SU-DHL-6 (cell line): ENCODE measurements around the gene NLGN1.
"Not testable (repeated sequence)": the region's sequence is repeated elsewhere in the genome, so short reads cannot be mapped to it uniquely, and the experiment has no call there.

Source experiments
- H2AFZ ChIP-seq: fragments of 200-600 bp; sonication (generic); 2 replicates; pipeline ENCODE4 v1.6.1; 2014; ENCODE audit warnings: low read depth, mild to moderate bottlenecking, moderate library complexity, mixed read lengths, antibody characterized with exemption, low read length; ENCODE audit not compliant: severe bottlenecking
- H3F3A ChIP-seq: fragments of 200-600 bp; shearing (Covaris generic); 2 replicates; pipeline ENCODE4 v1.6.0; 2016; ENCODE audit warnings: antibody characterized with exemption, mild to moderate bottlenecking; ENCODE audit not compliant: insufficient read depth
- H3K27ac ChIP-seq: fragments of 200-600 bp; sonication (generic); 2 replicates; pipeline ENCODE4 v1.5.1; 2016; ENCODE audit warnings: low read depth, mild to moderate bottlenecking, low read length, moderate library complexity, mixed read lengths
- H3K27me3 ChIP-seq: fragments of 200-600 bp; sonication (generic), shearing (Covaris generic); 2 replicates; pipeline ENCODE4 v1.6.0; 2014; ENCODE audit warnings: mild to moderate bottlenecking, low read length
- H3K36me3 ChIP-seq: fragments of 200-600 bp; sonication (generic); 2 replicates; pipeline ENCODE4 v1.6.1; 2014; ENCODE audit warnings: mild to moderate bottlenecking, low read length, mixed read lengths
- H3K4me2 ChIP-seq: fragments of 300-600, 200-600 bp; shearing (Covaris generic), sonication (generic); 2 replicates; pipeline ENCODE4 v1.6.0; 2014; ENCODE audit warnings: low read length, low read depth, mild to moderate bottlenecking; ENCODE audit not compliant: poor library complexity, severe bottlenecking
- H3K4me3 ChIP-seq: fragments of 200-600 bp; sonication (generic); 2 replicates; pipeline ENCODE4 v1.5.1; 2014; ENCODE audit warnings: antibody characterized with exemption, low read length, mild to moderate bottlenecking, mixed read lengths; ENCODE audit not compliant: insufficient read depth, poor library complexity, severe bottlenecking
- H3K79me2 ChIP-seq: fragments of 200-600 bp; sonication (generic); 2 replicates; pipeline ENCODE4 v1.6.1; 2014; ENCODE audit warnings: mild to moderate bottlenecking, low read length, moderate library complexity; ENCODE audit not compliant: insufficient read depth
- H3K9ac ChIP-seq: fragments of 200-600 bp; sonication (generic); 2 replicates; pipeline ENCODE4 v1.7.0; 2014; ENCODE audit warnings: mild to moderate bottlenecking, low read length
- H3K9me2 ChIP-seq: fragments of 200-600 bp; sonication (generic); replicated peaks from 2 replicates; pipeline ENCODE4 v1.6.1; 2014; ENCODE audit warnings: low read length; ENCODE audit not compliant: insufficient read depth
- H3K9me3 ChIP-seq: fragments of 200-600 bp; sonication (generic); 2 replicates; pipeline ENCODE4 v1.6.1; 2014; ENCODE audit warnings: low read length, mixed read lengths; ENCODE audit not compliant: insufficient read depth
- H4K20me1 ChIP-seq: fragments of 200-600 bp; sonication (generic); 2 replicates; pipeline ENCODE4 v1.6.1; 2014; ENCODE audit warnings: low read depth, mild to moderate bottlenecking, antibody characterized with exemption, low read length, moderate library complexity, mixed read lengths
- CTCF ChIP-seq: fragments of 200-600 bp; sonication (generic); IDR thresholded peaks from one replicate; pipeline ENCODE4 v1.5.1; 2017; ENCODE audit warnings: antibody characterized with exemption, mild to moderate bottlenecking, low read length, moderate library complexity; ENCODE audit not compliant: insufficient read depth, poor library complexity, severe bottlenecking
- EZH2phosphoT487 ChIP-seq: fragments of 200-600 bp; sonication (generic), shearing (Covaris generic); conservative IDR thresholded peaks from 2 replicates; pipeline ENCODE4 v1.6.1; 2018; ENCODE audit warnings: mild to moderate bottlenecking, antibody characterized with exemption, low read length, moderate library complexity, mixed read lengths

The NLGN1 gene

DNA sequence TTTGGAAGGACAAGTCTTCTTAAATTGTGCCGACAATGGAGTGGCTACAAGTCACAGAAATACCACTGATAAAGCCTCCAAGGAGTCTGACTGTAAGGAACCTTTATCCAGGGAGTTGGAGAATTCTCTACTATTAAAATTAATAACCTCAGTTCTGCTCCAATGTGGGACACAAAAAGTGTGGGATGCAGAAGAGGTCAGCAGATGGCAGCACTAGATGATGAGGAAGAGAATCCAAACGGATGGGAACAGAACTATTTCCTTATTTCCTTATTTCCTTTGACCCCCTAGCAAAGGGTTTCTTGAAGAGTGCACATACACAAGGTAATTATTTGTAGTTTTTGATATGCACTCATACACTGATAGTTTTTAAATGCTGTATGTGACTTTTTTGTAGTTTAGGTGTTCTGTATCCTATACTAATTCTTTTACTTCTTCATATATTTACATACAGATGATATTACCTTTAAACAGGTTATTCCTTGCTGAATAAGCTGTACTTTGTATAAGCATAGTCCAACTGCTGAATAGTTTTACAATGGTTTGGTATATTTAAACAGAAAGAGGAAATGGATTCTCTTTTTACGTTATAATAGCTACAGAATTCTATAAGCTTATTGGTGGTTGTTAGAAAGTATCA lies 25.6 kb upstream of the NLGN1 start:
- Histone ChIP-seq H3F3A (no peaks in the 10 kb centered on the region), H3K4me2 (no peak overlapping the region), H3K4me3 (no peak overlapping the region), H3K79me2 (no peaks in the 10 kb centered on the region), H3K36me3 (no peaks in the 10 kb centered on the region), H3K27ac (no peak overlapping the region), H3K9me3 (no peaks in the 10 kb centered on the region), H4K20me1 (no peaks in the 10 kb centered on the region), H3K9ac (no peak overlapping the region), H2AFZ (no peak overlapping the region), H3K9me2 (no peaks in the 10 kb centered on the region), H3K27me3 (no peaks in the 10 kb centered on the region)
- TF ChIP-seq CTCF (no peak), EZH2phosphoT487 (no peak)

DNA sequence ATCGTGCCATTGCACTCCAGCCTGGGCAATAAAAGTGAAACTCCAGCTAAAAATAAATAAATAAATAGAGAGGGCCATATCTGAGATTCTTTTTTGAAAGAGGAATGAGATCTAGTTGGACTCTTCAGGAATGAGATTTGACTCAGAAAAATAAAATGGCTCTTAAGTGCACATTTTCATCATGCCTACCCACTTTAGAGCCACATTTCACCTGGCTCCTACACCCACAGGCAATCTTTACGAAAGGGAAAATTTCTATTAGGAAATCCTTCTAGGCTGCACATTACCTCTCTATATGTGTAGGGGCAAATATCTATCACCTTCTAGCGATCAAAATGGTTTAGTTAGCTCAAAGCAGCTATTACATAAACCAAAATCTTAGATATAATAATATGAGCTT lies 16.9 kb upstream of the NLGN1 start:
- no peaks in the 10 kb centered on the region for H3F3A ChIP-seq
- H3K9me2 ChIP-seq = no peaks in the 10 kb centered on the region
- TF ChIP-seq CTCF (no peak), EZH2phosphoT487 (no peak)
- H3K27ac ChIP-seq = no peak overlapping the region
- no peaks in the 10 kb centered on the region for H3K9me3 ChIP-seq
- no peaks in the 10 kb centered on the region for H3K27me3 ChIP-seq
- H3K9ac ChIP-seq = no peak overlapping the region
- no peak overlapping the region for H3K4me3 ChIP-seq
- H2AFZ ChIP-seq = no peak overlapping the region
- no peaks in the 10 kb centered on the region for H4K20me1 ChIP-seq
- no peak overlapping the region for H3K4me2 ChIP-seq
- no peaks in the 10 kb centered on the region for H3K79me2 ChIP-seq
- no peaks in the 10 kb centered on the region for H3K36me3 ChIP-seq

DNA sequence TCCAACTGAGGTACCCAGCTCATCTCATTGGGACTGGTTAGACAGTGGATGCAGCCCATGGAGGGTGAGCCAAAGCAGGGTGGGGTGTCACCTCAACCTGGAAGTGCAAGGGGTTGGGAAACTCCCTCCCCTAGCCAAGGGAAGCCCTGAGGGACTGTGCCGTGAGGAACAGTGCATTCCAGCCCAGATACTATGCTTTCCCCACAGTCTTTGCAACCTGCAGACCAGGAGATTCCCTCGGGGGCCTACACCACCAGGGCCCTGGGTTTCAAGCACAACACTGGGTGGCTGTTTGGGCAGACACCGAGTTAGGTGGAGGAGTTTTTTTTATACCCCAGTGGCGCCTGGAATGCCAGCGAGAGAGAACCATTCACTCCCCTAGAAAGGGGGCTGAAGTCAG lies 15.6 kb upstream of the NLGN1 start:
- H3K27ac ChIP-seq, H3K9me2 ChIP-seq, H4K20me1 ChIP-seq, H3F3A ChIP-seq, H3K79me2 ChIP-seq, H2AFZ ChIP-seq, H3K36me3 ChIP-seq, H3K9me3 ChIP-seq, H3K4me2 ChIP-seq, H3K9ac ChIP-seq, H3K4me3 ChIP-seq, H3K27me3 ChIP-seq: not testable (repeated sequence)

DNA sequence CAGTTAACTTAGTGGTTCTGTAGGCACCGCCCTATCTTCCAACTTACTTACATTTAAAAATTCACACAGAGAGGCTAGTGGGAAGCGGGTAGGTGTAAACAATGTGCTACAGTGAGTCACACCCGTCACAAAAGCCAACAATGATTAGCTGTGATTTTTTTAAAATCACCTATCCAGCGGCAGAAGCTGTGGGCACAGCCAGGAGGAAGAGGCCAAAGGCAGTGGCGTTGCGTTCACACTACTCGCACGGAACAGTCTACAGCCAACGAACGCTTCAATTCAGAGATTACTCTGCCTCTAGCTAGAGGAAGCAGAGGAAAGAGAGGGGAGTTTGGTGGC lies 2.5 kb upstream of the NLGN1 start:
- H3F3A ChIP-seq = no peaks in the 10 kb centered on the region
- H3K36me3 ChIP-seq = no peaks in the 10 kb centered on the region
- H3K4me3 ChIP-seq = no peak overlapping the region
- no peaks in the 10 kb centered on the region for H3K9me3 ChIP-seq
- no peak overlapping the region for H3K4me2 ChIP-seq
- no peaks in the 10 kb centered on the region for H3K27me3 ChIP-seq
- H4K20me1 ChIP-seq = no peaks in the 10 kb centered on the region
- H2AFZ ChIP-seq = no peak overlapping the region
- H3K9ac ChIP-seq = no peak overlapping the region
- no peak overlapping the region for H3K27ac ChIP-seq
- H3K79me2 ChIP-seq = no peaks in the 10 kb centered on the region
- no peaks in the 10 kb centered on the region for H3K9me2 ChIP-seq
- no peak for TF ChIP-seq EZH2phosphoT487
- no peak for TF ChIP-seq CTCF
